GM19043 (cell line): ENCODE data around the gene DDIT4.
"Not testable (repeated sequence)": the region's sequence is repeated elsewhere in the genome, so short reads cannot be mapped to it uniquely, and the experiment has no call there.

Experiments used
- ATAC-seq: cut with Tn5 transposase; IDR thresholded peaks from one replicate; pipeline ENCODE4 v1.9.1; 2021; ENCODE audit warnings: low read depth; ENCODE audit not compliant: unreplicated experiment

The DDIT4 gene

GRCh38 chr10:72265990-72266865, 7.5 kb upstream of the DDIT4 start:
- no peak for ATAC-seq

- ATAC-seq, result no peak
These were observed 6.3 kb upstream of the DDIT4 start for GRCh38 chr10:72267381-72267780.

- no peak for ATAC-seq
These were observed 5.8 kb upstream of the DDIT4 start for GRCh38 chr10:72267819-72268399.

- not testable (repeated sequence) for ATAC-seq
These were observed 5.1 kb upstream of the DDIT4 start for GRCh38 chr10:72268475-72269200.

- no peak for ATAC-seq
These were observed 3.0 kb upstream of the DDIT4 start for GRCh38 chr10:72270607-72271281.

- ATAC-seq, result peak; percentile 27
These were observed 875 bp upstream of the DDIT4 start for GRCh38 chr10:72272689-72273409.

GRCh38 chr10:72274213-72274729, 547 bp downstream of the DDIT4 start:
- no peak for ATAC-seq

- ATAC-seq, result no peak
These were observed 1.1 kb downstream of the DDIT4 start for GRCh38 chr10:72274730-72275350.

- ATAC-seq, result no peak
These were observed 1.8 kb downstream of the DDIT4 start for GRCh38 chr10:72275351-72276012.

- no peak for ATAC-seq
These were observed 2.3 kb downstream of the DDIT4 start for GRCh38 chr10:72276013-72276387.

GRCh38 chr10:72276421-72277339, 3.0 kb downstream of the DDIT4 start:
- ATAC-seq, result no peak

- ATAC-seq, result no peak
These were observed 3.7 kb downstream of the DDIT4 start for GRCh38 chr10:72277340-72277995.

GRCh38 chr10:72277996-72278667, 4.4 kb downstream of the DDIT4 start:
- ATAC-seq, result no peak

GRCh38 chr10:72278668-72279393, 5.1 kb downstream of the DDIT4 start:
- ATAC-seq, result no peak

- ATAC-seq, result not testable (repeated sequence)
These were observed 5.9 kb downstream of the DDIT4 start for GRCh38 chr10:72279587-72279986.

- ATAC-seq, result no peak
These were observed 9.4 kb downstream of the DDIT4 start for GRCh38 chr10:72283131-72283530.
